NCI-H128 (cell line): Measurements from ENCODE around the gene RIPOR3.
"Not testable (repeated sequence)": the region's sequence is repeated elsewhere in the genome, so short reads cannot be mapped to it uniquely, and the experiment has no call there.

Experiments used
- DNase-seq: peaks from one replicate; lab custom pipeline; 2025; ENCODE audit not compliant: unreplicated experiment; lab: John Stamatoyannopoulos, UW

The RIPOR3 gene

DNA sequence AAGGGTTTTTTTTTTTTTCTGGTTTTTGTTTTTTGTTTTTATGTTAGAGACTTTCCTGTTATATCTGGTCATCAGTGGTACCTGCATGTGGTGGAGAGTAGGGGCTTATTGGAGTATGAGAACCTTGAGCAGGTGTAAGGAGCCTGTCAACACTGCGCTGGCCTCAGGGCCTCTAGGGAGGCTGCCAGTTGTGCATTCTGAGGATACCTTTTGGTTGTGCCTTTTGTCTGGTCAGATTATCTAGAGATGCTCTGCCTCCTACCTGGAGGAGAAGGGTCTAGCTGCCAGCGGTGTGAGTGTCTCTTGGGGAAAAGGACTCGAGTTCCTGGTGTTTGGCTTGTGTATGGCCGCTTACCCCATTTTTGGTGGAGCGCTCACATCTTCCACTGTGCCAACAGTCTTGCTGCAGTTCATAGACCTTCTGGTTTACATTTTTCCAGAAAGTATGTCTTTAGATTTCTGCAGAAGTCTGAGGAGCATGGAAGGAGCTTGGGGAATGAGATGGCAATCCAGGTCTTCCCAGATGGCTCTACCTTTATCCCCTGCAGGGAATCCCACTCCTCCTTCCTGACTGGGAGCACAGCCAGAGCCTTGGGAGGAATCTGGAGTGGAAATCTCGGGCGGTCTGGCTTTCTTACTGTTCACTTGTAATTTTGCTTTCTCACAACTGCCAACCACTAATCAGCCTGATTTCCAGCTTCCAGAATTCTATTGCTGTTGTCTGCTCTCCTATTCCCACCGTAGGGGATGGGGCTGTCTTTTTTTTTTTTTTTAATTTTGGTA, 131.3 kb downstream of the RIPOR3 start:
- no peak for DNase-seq

DNA sequence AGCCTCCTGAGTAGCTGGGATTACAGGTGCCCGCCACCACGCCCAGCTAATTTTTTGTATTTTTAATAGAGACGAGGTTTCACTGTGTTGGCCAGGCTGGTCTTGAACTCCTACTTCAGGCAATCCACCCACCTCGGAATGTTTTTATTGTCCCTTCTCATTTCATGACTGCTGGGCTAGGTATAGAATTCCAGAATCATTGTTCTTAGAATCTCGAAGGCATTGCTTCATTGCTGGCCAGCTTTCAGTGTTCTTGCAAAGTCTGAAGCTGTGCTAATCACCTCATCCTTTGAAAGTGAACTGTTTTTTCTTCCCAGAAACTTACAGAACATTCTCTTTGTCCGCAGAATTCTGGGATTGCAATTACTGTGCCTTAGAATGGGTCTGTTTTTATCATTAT, 132.2 kb downstream of the RIPOR3 start:
- DNase-seq, result no peak

GRCh38 chr20:50558483-50558925, 132.8 kb downstream of the RIPOR3 start:
- no peak for DNase-seq

DNA sequence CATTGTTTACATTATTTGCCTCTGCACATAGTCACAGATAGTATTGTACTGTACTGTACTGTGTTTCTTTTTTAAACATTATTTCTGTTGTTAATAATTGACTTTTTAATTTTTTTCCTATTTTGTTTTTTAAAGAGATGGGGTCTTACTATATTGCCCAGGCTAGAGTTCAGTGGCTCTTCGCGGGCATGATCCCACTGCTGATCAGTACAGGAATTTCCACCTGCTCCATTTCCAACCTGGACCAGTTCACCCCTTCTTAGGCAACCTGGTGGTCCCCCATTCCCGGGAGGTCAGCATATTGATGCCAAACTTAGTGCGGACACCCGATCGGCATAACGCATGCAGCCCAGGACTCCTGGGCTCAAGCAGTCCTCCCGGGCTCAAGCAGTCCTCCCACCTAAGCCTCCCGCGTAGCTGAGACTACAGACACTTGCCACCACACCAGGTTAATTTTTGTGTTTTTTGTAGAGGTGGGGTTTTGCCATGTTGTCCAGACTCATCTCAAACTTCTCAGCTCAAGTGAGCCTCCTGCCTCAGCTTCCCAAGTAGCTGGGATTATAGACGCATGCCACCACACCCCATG, 133.7 kb downstream of the RIPOR3 start:
- DNase-seq, result no peak

GRCh38 chr20:50555662-50556061, 135.7 kb downstream of the RIPOR3 start:
- no peak for DNase-seq

- DNase-seq, result no peak
Measured at GRCh38 chr20:50554694-50555579, 136.4 kb downstream of the RIPOR3 start.

- DNase-seq, result no peak
Measured at GRCh38 chr20:50552979-50553378, 138.4 kb downstream of the RIPOR3 start.

DNA sequence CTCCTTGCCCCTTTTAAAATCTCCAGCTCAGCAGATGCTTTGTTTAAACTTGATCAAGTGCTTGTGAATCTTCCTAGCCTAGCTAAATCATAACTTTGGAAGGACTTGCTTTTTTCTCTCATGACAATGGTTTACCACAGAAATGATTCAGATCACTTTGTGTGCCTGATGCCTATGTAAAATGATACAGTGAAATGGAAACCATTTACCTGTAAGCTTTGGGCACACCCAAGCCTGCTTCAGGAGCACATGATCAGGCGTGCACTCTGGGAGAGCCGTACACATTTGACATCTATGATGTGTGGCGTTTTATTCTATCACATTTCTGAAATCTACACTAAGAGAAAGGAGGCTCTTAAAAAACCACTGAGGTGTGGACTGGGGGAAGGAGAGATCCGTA, 140.1 kb downstream of the RIPOR3 start:
- DNase-seq, result peak; percentile 69

DNA sequence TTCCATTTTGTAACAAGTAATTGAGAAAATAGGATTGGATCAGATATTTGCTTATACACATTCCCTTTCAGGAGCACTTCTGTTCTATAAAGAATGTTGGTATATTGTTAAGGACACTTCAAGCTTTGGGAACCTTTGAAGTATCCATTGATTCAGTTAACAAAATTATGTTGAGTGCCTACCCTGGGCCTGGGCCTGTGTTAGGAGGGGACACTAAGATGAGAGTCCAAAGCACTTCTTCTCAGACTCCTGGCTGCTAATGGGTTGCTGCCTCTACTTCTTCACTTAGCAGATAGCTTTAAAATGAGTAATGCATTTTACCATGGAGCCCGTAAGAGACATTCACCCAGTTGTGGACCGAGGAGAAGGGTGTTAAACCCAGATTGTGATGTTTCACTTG, 140.8 kb downstream of the RIPOR3 start:
- no peak for DNase-seq

- DNase-seq, result no peak
Measured at GRCh38 chr20:50548396-50548795, 142.9 kb downstream of the RIPOR3 start.

GRCh38 chr20:50547964-50548363, 143.4 kb downstream of the RIPOR3 start:
- DNase-seq, result no peak

DNA sequence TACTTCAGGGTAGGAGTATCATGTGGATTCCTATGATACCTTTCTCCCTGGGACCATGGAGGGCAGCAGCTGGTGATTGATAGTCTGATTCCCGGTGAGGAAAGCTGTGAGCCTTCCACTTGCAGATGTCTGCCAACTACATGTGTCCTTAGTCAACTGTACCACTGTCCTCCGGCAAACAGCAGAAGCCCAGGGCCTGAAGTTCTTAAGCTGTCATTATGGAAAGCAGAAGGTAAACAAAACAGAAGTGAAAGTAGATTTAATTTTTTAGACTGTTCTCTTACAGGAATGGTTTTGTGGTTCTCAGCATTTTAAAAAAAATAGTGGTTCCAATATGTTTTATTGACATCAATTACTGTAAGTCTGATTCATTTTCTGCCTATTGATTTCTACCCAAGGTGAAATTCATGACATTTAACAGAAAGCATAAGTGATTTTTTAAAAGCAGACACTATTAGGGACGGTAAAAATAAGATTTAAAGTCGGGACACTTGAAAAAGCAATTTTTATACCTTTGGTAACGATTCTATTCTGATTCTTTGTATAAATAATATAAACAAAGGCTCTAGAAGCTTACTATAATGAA, 144.5 kb downstream of the RIPOR3 start:
- no peak for DNase-seq

- no peak for DNase-seq
Measured at GRCh38 chr20:50545126-50545525, 146.2 kb downstream of the RIPOR3 start.

DNA sequence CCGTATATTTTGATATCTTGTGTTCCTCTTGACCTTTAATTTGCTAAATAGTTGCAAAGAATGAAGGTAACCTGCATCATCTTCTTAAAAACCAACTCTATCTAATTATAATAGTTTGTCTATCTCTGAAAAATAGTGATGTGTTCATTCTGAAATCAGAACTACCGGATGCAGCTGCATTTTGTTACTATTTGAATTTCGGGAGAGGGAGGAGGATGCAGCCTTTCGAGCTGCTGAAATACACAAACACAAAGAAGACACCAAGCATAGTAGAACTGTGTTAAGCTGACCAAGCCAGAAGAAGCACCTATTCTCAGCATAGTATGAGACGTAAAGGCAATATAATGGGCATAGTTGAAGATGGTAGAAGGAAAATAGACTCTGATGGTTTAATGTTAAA, 148.0 kb downstream of the RIPOR3 start:
- DNase-seq, result no peak

- no peak for DNase-seq
Measured at GRCh38 chr20:50541606-50542041, 149.7 kb downstream of the RIPOR3 start.

- no peak for DNase-seq
Measured at GRCh38 chr20:50540620-50541605, 150.4 kb downstream of the RIPOR3 start.

DNA sequence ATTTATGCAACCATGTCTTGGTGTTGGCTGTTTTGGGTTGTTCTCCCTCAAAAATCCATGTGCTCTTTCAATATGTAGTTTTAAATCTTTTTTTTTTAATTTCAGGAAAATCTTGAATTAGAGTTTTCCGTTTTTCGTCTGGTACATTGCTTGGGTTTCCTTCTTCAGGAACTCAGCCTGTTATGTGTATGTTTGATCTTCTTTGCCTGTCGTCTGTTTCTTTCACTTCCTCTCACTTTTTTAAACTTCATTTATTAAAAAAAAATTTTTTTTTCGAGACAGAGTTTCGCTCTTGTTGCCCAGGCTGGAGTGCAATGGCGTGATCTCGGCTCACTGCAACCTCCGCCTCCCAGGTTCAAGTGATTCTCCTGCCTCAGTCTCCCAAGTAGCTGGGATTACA, 151.5 kb downstream of the RIPOR3 start:
- not testable (repeated sequence) for DNase-seq

GRCh38 chr20:50538276-50538675, 153.1 kb downstream of the RIPOR3 start:
- DNase-seq, result no peak

DNA sequence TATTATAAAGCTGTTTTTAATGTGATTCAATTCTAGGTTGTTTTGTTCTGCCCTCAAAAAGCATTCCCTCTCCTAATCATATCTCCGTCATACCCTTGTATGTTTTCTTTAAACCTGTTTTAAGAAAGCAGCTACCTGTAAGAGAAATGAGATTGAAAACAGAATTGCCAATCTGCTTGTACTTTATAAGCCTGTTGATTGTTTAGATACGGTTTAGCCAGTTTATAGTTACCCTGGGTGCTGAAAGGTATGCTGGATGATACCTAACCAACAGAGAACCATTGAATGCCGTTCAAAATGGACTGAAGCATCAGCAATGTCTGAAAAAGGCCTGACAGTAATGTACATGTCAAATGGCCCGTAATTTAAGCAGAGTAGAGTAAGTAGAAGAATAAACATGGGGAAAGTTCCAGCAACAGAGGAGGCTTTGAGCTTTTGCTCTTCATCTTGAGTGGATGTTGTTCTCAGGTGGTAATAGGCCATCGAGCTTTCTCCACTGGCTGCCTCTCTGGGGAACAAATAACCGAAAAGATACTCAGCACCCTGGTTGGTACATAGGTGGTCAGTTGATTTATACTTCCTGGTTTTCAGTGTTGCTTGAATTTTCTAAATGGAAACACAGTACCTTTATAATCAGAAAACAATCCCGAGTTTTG, 153.7 kb downstream of the RIPOR3 start:
- no peak for DNase-seq

DNA sequence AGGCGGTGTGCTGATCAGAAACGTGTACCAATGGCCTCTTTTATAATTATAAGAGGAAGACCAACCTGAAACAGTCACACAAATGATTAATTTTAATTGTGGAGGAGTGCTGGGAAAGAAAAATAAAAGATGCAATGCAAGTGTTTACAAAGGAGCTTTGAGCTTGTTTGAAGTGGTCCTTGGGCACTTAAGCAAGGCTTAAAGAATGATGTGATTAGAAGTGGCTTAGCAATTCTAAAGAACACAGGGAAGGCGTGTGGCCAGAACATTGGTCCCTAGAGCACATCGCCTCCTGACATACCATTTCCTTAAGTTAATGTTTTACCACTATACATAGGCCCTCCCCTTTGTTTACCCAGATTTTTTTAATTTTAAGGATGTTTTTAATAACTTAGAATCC, 155.0 kb downstream of the RIPOR3 start:
- no peak for DNase-seq
